Adrenal gland (tissue), 5 donors: ENCODE measurements around the gene PRMT7.

Experiments
- POLR2A ChIP-seq, 2 donors: fragments of 450-650 bp; IDR thresholded peaks; one replicate each; pipeline ENCODE4 v1.6.1; 2017; ENCODE audit warnings: antibody characterized with exemption in 2 of 2, mild to moderate bottlenecking in 2 of 2, moderate library complexity in 1 of 2
- TF ChIP-seq, protein P1 (sequence below), 6 experiments: fragments of 450-650 bp in 4 of 6; fragments of 200-600 bp in 2 of 6; sonication (generic) in 1 of 6; IDR thresholded peaks; 1 replicate in 5 of 6; 2 replicates in 1 of 6; pipeline versions ENCODE4 v1.5.1 to v1.8.0; 2016 to 2021; ENCODE audit warnings: antibody characterized with exemption in 6 of 6, mild to moderate bottlenecking in 2 of 6, moderate library complexity in 1 of 6
- donor health status: DM: no; HTN: no; CAD: no.

DNA sequence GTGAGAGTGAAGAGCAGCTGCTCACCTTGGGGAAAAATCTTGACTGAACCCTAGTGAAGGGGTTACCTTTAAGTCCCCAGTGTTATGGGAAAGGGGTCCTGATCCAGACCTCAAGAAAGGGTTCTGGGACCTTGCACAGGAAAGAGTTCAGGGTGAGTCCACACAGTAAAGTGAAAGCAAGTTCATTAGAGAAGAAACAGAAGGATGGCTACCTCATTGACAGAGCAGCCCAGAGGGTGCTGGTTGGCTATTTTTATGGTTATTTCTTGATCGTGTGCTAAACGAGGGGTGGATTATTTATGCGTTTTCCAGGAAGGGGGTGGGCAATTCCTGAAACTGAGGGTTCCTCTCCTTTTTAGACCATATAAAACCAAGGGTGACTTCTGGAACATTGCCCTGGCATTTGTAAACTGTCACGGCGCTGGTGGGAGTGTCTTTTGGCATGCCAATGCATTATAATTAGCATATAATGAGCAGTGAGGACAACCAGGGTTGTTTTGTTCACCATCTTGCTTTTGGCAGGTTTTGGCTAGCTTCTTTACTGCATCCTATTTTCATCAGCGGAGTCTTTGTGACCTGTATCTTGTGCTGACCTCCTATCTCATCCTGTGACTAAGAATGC lies 79.0 kb downstream of the PRMT7 start:
- TF ChIP-seq, protein P1, sequence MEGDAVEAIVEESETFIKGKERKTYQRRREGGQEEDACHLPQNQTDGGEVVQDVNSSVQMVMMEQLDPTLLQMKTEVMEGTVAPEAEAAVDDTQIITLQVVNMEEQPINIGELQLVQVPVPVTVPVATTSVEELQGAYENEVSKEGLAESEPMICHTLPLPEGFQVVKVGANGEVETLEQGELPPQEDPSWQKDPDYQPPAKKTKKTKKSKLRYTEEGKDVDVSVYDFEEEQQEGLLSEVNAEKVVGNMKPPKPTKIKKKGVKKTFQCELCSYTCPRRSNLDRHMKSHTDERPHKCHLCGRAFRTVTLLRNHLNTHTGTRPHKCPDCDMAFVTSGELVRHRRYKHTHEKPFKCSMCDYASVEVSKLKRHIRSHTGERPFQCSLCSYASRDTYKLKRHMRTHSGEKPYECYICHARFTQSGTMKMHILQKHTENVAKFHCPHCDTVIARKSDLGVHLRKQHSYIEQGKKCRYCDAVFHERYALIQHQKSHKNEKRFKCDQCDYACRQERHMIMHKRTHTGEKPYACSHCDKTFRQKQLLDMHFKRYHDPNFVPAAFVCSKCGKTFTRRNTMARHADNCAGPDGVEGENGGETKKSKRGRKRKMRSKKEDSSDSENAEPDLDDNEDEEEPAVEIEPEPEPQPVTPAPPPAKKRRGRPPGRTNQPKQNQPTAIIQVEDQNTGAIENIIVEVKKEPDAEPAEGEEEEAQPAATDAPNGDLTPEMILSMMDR (IDR thresholded peaks at IDR 0.05), result no peak
- no peak for TF ChIP-seq POLR2A (IDR thresholded peaks at IDR 0.05)
